Measurements from ENCODE around the gene ISG15.
"Not testable (repeated sequence)": the region's sequence is repeated elsewhere in the genome, so short reads cannot be mapped to it uniquely, and the experiment has no call there.

The ISG15 gene

DNA sequence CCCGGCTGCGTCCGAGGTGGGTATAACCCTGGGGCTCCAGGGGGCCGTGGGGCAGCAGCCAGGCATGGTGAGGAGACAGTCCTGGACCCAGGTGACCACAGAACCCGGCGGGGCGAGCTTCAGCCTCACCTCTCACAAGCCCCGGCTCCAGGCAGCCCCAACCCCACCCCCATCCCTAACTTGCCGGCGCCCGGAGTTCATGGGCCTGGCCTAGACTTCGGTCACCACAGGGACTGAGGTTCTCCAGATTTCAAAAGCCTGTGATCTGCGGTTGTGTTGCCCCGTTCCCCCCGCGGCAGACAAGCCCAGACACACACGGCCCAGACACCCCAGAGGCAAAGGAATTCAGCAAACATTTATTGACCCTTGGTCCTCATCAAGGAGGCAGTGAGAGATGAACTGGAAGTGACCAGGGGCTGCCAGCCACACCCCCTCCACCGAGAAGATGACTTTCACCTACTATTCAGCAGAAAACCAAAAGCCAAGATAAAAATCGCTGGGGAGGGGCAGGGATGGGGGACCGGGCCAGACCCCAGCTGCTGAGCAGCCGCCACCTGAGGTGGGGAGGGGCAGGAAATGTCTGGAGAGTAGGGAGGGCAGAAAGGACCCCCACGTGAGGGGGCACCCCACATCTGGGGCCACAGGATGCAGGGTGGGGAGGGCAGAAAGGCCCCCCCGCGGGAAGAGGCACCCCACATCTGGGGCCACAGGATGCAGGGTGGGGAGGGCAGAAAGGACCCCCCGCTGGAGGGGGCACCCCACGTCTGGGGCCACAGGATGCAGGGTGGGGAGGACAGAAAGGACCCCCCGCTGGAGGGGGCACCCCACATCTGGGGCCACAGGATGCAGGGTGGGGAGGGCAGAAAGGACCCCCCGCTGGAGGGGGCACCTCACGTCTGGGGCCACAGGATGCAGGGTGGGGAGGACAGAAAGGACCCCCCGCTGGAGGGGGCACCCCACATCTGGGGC, 17.3 kb upstream of the ISG15 start:
- no peak for DNase-seq

DNA sequence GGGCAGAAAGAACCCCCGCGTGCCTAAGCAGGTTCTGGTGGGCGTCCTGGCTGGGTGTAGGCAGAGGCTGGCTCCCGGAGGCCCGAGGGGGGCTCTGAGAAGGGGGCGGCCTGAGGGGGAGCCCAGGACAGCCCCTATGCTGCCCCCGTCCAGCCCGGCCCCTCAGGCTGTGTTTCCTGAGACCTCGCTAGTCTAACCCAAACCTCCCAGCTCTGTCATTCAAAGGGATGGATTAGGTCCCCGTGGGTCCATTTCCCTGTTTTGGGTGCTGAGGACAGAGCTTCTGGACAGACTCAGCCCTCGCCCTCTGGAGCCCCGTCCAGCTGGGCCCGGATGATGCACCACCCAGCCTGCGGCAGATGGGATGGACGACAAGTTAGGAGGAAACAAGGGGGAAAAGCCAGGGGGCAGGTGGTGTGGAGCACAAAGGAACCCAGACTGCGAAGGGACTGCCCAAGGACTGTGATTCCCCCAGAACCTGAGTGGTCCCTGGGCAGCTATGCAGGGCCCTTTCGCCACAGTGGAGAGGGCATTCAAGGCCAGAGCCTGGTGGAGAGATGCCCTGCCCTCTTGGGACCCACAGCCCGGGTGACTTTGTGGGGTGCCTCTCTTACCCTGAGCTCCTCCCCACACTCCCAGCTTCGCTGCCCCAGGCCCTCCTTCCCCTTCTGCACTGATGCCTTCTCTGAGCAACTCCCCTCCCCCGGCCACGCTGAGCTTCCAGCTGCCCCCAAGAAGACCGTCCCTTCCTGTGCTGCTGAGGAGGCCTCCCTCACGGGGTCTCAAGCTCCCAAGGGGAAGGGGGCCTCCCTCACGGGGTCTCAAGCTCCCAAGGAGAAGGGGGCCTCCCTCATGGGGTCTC, 16.2 kb upstream of the ISG15 start:
- no peak for DNase-seq

GRCh38 chr1:997713-997992, 15.6 kb upstream of the ISG15 start:
- DNase-seq: no peak

- no peak for DNase-seq
Measured at GRCh38 chr1:997993-998744, 15.1 kb upstream of the ISG15 start.

GRCh38 chr1:998745-998994, 14.6 kb upstream of the ISG15 start:
- DNase-seq: no peak

DNA sequence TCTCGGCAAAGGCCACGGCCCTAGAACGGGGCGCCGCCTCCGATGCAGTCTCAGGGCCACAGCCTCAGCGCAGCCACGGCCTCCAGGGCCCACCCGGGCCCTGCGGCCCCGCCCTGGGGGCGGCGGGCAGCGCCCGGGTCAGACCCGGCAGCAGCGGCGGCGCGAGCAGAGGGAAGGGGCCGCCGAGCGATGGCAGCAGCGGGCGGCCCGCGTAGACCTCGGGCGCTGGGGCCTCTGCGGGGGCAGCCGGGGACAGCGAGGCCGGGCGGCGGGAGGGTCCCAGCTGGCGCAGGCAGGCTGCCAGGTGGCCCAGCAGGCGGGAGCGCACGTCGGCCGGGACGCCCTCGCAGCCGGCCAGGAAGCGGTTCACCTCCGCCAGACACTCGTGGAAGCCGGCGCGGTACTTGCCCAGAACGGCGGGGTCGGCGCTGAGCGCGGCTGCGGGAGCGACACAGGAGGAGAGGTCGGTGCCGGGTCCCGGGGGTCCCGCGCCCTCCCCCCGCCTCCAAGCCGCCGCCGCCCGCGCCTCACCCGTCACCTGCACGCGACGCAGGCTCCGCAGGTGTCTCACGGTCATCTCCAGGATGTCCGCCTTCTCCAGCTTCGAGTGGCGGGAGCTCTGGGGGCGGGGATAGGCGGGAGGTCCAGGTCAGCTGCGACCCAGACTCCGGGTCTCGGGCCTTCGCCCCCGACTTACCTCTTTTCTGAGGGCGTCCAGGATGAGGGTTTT, 14.1 kb upstream of the ISG15 start:
- peak; percentile 33 for DNase-seq

- peak; percentile 53 for DNase-seq
Measured at GRCh38 chr1:999725-1000356, 13.5 kb upstream of the ISG15 start, which contains the start of gene HES4. HES4 (minus strand) TSS chr1:1000097; CDS start chr1:999973, 124 bp downstream.

- peak; percentile 68 for DNase-seq
Measured at GRCh38 chr1:1000357-1001056, 12.8 kb upstream of the ISG15 start.

DNA sequence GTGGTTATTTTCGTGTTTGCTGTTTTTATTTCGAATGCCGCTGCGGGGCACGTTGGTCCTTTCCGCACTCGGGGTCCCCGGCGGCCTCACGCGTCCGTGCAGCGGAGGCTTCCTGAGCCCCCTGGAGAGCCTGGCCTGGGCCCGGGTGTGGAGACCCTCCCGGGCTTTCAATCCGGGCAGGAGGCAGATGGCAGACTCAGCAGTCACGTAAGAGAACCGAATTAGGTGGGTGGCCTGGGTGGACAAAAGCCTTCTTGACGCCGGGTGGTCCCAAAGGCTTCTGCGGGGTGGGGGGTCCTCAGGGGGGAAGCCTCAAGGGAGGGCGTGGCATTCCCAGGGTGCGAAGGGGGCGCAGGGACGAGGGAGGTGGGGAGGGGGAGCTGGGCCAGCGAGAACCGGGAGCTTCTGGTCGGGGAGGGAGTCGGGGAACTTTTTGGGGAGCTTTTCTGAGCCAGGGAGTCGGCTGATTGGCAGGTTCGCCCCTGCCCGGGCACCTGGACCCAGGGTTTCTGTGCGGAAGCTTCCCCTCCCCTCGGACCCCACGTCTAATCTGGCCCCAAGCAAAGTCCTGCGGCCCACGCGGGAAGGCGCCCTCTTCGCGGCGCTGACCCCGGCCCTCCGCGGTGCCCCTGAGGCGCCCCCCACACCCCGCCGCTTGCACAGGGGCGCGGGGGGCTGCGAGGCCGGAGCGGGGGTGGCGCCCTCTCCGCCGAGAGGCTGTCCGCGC, 12.1 kb upstream of the ISG15 start:
- DNase-seq: no peak

- no peak for DNase-seq
Measured at GRCh38 chr1:1003618-1004419, 9.5 kb upstream of the ISG15 start.

- no peak for DNase-seq
Measured at GRCh38 chr1:1004420-1004779, 8.9 kb upstream of the ISG15 start.

- no peak for DNase-seq
Measured at GRCh38 chr1:1004780-1005697, 8.3 kb upstream of the ISG15 start.

GRCh38 chr1:1005774-1006304, 7.5 kb upstream of the ISG15 start:
- no peak for DNase-seq

- DNase-seq: no peak
Measured at GRCh38 chr1:1006305-1007159, 6.8 kb upstream of the ISG15 start.

- not testable (repeated sequence) for DNase-seq
Measured at GRCh38 chr1:1010131-1010530, 3.2 kb upstream of the ISG15 start.

DNA sequence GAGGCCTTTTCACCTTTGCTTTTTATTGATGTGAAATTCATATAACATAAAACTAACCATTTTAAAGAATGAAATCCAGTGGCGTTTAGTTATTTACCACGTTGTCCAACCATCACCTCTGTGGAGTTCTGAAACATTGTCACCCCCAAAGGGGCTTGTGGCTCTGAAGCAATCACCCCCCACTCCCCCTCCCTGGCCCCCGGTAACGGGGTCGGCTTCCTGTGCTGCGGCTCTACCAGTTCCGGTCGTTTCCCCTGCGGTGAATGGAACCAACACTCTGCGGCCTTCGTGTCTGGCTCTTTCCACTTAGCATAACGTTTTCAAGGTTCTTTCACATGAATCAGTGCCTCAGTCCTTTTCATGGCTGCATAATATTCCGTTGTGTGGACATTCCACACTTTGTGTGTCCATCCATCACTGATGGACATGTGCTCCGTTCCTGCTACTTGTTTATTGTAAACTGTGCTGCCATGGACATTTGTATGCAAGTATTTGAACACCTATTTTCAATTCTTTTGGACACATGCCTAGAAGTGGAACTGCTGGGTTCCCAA, 1.8 kb upstream of the ISG15 start:
- no peak for DNase-seq

GRCh38 chr1:1012736-1013104, 577 bp upstream of the ISG15 start:
- not testable (repeated sequence) for DNase-seq

Data from central memory CD4-positive, alpha-beta T cell (primary cell).